Myocyte (in vitro differentiated cells): ENCODE measurements around the gene CLDN16. TPM values are rescaled to one million over a fixed set of nuclear protein-coding genes. Genes with fewer than 3 reads are reported as not detected.

Source experiments
- DNase-seq: peaks from one replicate; pipeline ENCODE4 v3.0.0-alpha.2; 2012; ENCODE audit warnings: low read depth
- total RNA-seq: library from RNA; depleted of rRNA; stranded (reverse); fragments of >200 nt; gene quantifications from 2 replicates; pipeline ENCODE4 v1.2.3, GENCODE V29; 2014

Gene CLDN16
- total RNA-seq, 1 donor from 2014 or later = not detected

DNA sequence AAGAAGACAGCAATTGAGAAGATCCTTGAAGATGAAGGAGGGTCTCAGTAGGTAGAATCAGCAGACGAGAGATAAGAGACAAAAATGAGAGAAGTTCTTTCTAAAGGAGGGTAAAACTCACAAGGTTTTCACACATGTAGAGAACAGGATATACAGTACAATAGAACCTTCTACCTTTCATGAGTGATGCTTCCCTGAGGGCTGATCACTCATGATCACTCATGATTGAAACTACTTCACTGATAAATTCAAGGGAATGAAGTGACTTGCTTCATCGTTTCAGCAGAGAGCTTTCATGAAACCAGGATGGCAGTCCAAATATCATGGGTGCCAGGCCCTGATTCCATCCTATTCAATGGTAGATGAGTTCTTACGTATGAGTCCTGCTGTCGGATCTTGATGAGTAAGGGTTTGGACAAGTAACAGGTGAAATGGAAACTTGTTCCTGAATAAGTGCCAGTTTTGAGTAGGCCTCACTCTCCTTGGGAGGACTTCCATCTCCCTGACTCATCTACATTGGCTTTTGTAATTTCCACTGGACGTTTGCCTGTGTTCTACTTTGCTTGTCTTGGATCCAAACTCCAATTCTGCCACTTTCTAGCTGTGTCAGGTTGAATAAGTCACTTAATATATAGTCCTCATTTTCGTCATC is 9.6 kb upstream of the CLDN16 start:
- peak; percentile 51 for DNase-seq

DNA sequence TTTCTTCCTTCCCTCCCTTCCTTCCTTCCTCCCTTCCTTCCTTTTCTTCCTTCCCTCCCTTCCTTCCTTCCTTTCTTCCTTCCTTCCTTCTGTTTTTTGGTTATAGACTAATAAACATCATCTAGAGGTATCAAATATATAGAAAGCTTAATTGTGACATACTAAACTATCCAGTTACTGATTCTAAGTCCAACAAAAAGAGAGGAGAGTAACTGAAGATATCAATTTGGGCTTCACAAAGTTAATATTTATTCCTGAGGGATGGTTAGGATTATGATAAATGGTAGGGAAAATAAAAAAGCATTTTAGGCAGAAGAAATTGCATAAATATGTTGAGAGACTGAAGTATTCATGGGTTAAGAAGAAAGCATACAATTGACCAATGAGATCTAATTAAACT is 7.8 kb upstream of the CLDN16 start:
- no peak for DNase-seq

DNA sequence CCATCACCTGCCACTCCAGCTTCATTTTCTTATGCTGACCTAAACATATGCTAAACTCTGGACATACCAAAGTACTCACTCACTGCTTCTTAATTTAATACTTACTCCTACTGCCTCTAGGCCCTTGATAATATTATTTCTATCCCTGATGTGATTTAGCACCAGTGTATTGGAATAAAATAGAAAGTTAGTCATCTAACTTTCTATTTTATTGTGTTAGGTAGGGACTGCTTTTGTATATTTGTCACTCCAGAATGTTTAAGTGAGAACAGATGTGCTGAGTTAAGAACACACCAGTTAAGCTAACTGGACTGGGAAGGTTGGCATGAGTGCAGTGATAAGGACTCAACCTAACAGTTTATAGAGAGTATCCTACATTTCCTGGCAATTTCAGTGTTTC is 6.5 kb upstream of the CLDN16 start:
- DNase-seq = no peak

DNA sequence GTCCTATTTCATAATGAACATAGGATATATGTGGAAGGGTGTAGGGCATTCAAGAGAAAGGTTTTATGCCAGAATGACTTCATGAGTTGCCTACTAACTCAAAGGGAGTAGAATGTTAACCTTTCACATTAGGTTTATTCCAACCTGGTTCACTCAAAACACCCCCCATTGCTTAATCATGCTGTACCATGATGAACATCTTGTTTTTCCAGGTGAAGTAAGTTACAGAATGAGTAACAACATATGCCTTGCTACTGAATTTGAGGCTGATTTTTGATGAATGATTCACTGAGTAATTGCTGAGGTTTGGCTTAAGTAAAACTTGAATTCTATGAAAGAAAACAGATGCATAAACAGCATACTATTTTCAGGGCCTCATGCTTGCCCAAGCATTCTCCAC is 5.9 kb upstream of the CLDN16 start:
- DNase-seq = no peak

DNA sequence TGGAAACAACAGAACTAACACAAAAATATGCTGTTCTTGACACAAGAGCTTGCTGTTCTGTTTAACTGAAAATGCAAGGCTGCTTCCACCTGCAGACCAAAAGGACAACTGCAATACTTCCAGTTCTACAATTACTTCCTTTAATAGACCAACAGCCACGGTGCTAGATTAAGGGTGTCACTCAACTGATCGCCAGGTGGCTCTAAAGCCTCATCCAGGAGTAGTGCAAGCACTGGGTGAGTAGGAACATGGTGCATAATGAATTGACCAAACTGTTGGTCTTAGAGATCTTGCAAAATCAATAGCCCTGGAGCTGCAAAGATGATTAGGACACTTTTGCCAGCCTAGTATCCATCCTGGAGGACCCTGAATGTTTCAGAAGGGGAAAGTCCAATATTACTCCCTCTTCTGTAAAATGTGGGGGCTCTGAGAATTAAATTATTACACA is 3.6 kb upstream of the CLDN16 start:
- DNase-seq = peak; percentile 68

DNA sequence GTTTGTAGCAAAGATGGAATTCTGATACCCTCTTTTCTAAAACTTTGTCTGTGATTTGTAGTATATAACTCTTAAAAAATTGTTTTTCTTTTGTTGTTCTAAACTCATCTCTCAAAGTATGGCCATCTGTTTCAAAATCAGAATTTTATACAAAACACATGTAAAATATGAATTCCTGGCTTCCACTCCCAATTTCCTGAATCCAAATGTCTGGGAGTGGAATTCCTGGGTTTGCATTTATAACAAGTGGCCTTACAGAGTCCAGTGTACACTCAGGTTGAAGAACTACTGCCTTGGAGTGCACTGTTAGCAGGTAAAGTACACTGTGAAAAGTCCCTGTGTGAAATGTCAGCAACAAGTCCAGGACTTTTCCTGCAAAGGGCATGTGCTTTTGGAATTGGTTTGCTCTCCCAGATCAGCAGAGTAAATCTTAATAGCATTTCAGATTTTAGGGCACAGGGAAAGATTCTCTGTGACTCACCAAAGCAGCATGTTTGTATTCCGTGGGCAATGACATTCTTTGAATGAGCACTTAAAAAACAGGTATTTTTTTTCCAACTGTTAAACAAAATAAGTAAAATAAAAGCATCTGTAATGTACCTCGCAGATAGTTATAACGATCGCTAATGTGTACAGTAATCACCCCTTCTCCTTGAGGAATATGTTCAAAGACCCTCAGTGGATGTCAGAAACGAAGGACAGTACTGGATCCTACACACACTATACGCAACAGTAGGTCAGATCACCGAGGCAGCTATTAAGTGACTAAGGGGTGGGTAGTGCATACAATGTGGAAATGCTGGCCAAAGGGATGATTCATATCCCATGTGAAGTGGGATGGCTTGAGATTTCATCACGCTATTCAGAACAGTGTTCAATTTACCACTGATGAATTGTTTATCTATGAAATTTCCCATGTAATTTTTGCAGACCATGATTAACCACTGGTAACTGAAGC is 2.0 kb upstream of the CLDN16 start:
- DNase-seq = peak; percentile 67

DNA sequence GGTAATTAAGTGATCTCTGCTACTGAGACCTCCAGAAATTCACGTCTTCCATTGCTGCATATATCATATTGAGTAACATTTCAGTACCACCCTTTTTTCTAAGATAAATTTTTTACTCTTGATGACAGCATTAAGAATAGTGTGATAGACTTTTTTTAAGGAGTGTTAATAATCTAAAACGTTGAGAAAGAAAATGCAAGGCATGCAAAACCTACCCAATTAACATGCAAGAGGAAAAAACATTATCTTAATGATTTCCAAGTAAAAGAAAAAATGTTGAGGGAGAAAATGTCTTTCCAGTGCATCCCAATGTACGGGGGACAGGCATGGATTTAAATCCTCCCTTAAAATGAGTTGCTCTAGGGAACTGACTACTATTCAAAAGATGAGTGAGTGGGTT is 740 bp downstream of the CLDN16 start:
- no peak for DNase-seq

DNA sequence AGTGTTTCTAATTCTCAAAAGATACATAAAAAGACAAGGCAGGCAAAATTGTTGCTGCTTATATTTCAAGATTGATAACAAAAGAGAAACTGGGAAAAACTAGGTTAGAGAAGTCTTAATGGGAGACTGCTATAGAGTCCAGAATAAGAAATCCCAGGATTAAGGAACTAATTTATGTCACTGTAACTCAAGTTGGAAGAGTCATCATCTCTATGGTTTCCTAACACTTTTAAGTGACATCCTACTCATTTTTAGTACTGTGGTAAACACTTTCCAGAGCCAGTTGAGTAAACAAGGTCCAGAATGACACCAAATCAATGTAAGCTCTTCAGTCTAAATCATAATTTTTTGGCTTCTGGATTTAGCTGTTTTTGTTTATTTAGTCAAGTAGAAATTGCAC is 8.0 kb downstream of the CLDN16 start:
- DNase-seq = no peak

DNA sequence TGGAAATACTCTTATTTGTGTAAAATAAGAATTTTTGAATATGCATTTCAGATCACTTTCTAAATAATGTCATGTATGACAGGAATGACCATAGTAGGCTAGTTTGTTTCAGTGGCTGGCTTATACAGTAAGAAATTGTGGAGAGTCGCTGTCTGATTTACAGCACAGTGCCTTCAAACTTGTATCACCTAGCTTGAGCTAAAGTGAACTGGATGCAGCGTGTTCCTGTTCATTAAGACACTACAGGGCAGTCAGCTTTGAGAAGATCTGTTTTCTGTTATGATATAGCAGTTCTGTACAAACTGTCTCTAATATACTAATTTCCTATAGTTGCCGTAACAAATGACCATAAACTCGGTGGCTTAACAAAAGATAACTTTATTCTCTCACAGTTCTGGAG is 9.9 kb downstream of the CLDN16 start:
- no peak for DNase-seq

DNA sequence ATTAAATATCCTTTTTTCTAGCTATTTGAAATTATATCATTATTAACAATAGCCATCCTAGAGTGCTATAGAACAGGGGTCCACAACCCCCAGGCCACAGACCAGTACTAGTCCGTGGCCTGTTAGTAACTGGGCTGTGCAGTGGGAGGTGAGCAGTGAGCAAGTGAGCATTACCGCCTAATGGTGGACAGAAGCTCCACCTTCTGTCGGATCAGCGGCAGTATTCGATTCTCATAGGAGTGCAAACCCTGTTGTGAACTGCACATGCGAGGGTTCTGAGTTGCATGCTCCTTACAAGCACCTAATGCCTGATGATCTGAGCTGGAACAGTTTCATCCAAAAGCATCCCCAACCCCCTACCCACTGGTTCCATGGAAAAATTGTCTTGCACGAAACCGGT is 11.7 kb downstream of the CLDN16 start:
- no peak for DNase-seq

DNA sequence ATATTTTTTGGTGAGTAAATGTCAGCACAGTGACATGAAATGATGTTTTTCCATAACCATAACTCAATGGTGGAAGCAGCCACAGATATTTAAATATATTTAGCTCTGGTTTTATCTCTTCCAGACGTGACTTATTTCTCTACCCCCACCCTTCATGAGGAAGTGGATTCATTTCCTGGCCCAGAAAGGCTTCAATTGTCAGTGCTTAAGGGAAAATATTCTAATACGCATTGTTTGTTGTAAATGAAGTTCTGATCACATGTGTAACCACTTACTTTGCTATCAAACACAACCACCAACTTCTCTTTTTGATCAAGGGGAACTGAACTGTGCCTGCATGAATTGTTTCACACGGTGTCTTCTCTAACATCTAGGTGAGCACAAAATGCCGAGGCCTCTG is 14.0 kb downstream of the CLDN16 start:
- no peak for DNase-seq

DNA sequence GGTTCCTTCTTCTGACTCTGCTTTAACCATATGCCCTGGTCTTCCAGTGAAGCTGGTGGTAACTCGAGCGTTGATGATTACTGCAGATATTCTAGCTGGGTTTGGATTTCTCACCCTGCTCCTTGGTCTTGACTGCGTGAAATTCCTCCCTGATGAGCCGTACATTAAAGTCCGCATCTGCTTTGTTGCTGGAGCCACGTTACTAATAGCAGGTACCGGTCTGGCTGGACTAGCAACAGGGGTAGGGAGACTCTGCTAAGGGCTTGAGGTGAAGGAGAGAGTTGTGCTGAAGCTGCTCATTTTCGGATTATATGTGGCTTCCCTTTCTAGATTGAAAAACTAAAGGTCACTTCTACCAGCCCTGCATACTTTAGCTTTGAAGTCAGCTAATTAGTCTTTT is 16.8 kb downstream of the CLDN16 start:
- no peak for DNase-seq

DNA sequence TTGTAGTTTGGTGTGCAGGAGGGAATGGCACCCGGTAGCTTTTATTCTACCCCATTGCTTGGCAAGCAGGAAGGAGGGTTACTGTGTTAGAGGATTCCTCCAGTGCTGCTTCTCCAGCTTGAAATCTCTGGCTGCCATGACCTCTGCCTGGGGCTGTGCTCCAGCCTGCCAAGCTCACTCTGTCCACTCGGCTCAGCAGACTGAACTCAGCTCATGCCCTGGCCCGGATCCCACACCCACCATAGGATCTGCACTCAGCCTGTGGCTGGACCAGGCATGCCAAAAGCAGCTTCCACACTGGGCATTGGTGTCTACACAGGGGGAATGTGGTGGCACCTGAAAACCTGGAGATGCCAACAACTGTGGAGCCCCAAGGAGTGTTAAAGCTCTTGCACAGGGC is 26.3 kb downstream of the CLDN16 start:
- DNase-seq = no peak

DNA sequence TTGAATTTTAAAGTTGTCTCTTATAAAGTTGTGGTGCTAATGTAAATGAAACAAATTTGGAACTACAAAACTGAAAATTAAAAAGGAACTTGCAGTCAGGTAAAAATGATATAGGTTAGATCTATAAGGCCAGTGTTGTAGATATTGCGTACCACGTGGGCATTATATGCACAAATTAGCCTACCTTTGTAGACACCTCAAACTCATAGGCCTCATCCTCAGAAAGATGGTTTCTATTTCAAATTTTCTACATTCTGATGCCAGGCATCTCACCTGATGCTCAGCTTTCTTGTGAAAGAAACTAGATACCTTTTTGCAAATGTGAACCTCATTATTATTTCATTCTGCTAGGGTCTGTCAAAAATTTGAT is 36.1 kb downstream of the CLDN16 start:
- no peak for DNase-seq

DNA sequence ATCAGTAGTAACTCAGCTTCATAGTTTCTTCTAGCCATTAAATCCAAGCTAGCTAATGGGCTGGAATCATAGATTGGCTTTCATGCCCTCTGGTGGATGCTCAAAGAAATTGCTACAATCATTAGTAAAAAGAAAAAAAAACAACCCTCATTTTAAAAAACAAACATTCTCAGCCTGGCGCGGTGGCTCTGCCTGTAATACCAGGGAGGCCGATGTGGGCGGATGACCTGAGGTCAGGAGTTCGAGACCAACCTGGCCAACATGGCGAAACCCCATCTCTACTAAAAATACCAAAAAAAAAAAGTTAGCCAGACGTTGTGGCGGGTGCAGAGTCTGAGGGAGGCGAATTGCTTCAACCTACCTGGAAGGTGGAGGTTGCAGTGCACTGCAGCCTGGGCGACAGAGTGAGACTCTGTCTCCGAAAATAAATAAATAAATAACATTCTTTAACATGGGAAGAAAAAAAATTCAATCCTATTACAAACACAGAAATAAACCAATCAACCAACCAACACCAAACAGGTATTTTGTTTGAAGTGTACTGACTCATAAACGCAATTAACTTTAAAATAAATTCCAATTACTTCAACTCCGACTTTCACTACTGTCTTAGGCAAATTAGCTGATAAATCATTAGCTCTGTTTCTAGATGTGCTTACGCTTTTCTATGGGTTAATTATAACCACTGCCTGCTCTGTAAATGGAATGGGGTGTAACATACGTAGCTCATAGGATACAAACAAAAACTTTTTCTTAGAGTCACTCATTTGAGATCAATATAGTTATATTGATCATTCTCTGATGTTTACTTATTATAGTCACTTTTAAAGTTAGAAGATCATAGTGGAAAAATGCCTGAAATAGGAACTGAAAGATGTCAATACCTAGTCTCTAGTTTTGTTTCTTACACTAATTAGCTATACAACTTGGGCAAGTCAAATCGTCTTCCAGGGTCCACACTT is 36.8 kb downstream of the CLDN16 start:
- peak; percentile 64 for DNase-seq

DNA sequence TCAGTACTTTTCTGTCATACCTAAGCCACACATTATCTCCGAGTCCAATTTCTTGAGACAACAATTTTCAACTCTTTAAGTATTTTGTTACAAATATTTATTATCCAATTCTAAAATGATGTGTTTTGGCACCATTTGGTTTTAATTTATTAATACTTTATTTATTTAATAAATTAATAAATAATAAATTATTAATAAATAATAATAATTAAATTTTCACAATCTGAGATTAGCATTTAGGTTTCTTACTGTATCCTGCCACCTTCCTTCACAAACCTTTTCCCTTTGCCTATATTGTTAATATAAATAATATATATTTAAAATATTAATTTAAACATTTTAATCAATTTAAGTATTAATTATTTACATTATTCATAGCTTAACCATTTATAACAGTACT is 37.9 kb downstream of the CLDN16 start:
- no peak for DNase-seq

DNA sequence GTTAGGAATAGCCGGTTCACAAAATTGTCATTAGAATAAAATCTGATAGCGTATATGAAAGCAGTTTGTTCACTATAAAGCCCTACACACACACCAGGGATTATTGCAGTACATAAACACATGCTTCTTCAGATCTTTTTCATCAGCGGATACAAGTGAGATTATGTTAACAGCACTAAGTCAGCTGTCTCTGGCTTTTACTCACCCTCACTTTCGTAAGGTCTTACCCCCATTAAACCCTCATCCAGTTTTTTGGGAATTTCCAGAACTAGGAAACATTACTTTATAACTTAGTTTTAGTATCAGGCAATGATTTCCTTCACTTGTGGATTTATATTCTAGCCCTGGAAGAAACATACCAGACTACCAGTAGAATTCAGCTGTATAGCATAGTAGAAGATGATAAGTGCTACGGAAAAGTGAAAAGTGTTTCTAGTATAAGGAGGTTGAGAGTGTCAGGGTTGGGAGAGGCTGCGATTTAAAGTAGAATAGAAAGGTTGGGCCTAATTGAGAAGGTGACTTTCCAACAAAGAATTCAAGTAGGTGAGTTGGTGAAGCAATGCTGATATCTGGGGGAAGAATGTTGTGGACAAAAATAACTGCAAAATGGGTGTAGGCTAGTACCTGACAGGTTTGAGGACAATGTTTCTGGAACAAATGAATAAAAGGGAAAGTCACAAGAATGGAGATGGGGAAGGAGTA is 39.0 kb downstream of the CLDN16 start:
- no peak for DNase-seq

DNA sequence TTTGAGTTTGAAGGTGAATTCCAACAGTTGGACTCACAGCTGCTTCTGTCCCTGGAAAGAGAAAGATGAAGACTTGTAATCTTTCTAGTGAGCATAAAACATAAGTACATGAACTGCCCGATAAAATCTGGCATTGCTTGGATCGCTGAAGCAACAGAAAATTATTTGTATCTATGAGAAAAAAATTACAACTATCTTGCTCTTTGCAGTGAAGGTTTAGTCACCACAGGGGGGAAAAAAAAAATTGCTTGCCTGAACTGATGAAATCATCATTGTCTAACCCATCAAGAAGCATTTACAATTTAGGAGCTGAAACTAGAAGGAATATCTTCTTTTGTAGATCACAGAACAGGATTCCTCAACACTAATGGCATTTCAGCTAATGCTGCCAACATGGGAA is 41.7 kb downstream of the CLDN16 start:
- peak; percentile 3 for DNase-seq

DNA sequence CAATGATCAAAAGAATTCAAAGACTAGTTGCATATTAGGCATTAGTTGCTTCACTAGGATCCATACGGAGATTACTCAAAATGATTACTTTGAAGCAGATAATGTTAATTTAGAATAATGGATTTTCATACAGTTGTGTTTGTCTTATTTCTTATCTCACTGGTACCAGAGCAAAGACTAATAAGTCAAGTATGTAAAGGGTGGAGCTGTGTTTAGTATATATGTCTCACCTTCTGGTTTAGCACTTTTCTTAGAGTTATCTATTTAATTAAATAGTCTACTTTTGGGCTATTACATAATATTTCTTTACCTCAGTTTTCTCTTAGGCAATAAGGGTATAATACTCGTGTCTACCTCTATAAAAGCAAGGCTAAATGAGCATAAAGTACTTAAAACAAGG is 42.9 kb downstream of the CLDN16 start:
- DNase-seq = no peak

DNA sequence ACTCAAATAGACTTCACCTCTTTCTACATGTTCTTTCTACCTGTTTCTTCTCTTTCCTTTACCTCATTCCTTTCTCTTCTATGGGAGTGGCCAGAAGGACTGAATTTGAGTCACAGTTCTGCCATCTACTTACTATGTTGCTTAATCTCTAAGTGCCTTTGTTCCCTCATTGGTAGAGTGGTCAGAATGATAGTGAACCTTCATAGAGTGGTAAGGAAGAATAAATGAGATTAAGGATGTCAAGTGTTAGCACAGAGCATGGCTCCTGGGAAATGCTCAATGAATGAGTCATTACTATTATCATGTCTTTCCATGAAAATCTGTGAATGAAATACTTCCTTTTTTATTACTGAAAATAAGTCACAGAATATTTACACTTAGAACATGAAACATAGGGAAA is 44.3 kb downstream of the CLDN16 start:
- no peak for DNase-seq

DNA sequence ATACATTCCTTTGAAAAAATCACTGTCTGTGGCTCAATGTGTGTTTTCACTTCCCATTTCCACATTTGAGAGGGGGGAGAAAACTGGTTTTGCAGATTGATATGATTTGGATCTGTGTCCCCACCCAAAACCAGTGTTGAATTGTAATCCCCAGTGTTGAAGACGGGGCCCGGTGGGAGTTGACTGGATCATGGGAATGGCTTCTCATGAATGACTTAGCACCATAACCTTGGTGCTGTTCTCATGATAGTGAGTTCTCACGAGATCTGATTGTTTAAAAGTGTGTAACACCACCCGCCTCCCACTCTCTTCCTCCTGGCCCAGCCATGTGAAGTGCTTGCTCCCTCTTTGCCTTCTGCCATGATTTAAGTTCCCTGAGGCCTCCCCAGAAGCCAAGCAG is 45.7 kb downstream of the CLDN16 start:
- no peak for DNase-seq
